ENCODE results near the gene UTP18. TPM values are rescaled to one million over a fixed set of nuclear protein-coding genes. Genes with fewer than 3 reads are reported as not detected.

The UTP18 gene
- total and polyA plus RNA-seq, 4 donors = 12.4 to 17.4 (median 14.2) TPM

DNA sequence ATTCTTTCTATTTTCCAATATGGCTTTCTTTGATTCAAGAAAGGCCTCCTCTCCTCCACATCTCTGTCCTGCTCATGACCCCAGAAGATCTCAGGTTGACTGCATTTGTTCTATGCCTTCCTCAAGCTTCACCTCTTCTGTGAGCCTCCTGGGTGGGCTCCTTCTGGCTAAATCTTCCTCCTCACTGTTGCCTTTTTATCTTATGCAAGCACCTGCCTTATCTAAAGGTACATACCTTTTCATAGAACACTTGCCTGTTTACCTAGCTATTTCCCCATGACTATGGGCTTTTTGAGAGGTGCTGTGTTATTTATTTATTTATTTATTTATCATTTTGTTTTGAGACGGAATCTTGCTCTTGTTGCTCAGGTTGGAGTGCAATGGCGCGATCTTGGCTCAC, 81.1 kb downstream of the UTP18 start:
- Histone ChIP-seq H3K27ac (ENCODE audit: low read depth in 1 of 2, low read length in 2 of 2) (no peak overlapping the region), H3K9ac (ENCODE audit: low read depth in 1 of 2, low read length in 2 of 2) (no peak overlapping the region), H3K4me1 (ENCODE audit: control insufficient read depth in 4 of 4, insufficient read depth in 4 of 4, low read length in 3 of 4) (no peaks in the 10 kb centered on the region), H3K4me3 (ENCODE audit: low read depth in 1 of 3, low read length in 3 of 3) (no peak overlapping the region), H3K27me3 (ENCODE audit: control insufficient read depth in 4 of 4, insufficient read depth in 4 of 4, low read length in 3 of 4) (no peaks in the 10 kb centered on the region), H3K36me3 (ENCODE audit: control insufficient read depth in 4 of 4, insufficient read depth in 3 of 4, low read depth in 1 of 4, low read length in 3 of 4) (no peaks in the 10 kb centered on the region), H3K9me3 (ENCODE audit: control insufficient read depth in 4 of 4, low read length in 3 of 4) (no peaks in the 10 kb centered on the region)
- no peak for DNase-seq (ENCODE audit: low spot score)
- WGBS = 93% methylated on average over 3 of the region's 3 CpGs
- TF ChIP-seq HNF4A (conservative IDR thresholded peaks at IDR 0.05) = no peak
- no peak for TF ChIP-seq RXRA (IDR thresholded peaks at IDR 0.05)
- no peak for TF ChIP-seq TAF1 (conservative IDR thresholded peaks at IDR 0.05)
- TF ChIP-seq, protein P1, sequence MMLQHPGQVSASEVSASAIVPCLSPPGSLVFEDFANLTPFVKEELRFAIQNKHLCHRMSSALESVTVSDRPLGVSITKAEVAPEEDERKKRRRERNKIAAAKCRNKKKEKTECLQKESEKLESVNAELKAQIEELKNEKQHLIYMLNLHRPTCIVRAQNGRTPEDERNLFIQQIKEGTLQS (IDR thresholded peaks at IDR 0.05) = no peak
- no peak for TF ChIP-seq NR2F2 (IDR thresholded peaks at IDR 0.05)
- no peak for TF ChIP-seq HNF4G (IDR thresholded peaks at IDR 0.05)
- TF ChIP-seq, protein P2, sequence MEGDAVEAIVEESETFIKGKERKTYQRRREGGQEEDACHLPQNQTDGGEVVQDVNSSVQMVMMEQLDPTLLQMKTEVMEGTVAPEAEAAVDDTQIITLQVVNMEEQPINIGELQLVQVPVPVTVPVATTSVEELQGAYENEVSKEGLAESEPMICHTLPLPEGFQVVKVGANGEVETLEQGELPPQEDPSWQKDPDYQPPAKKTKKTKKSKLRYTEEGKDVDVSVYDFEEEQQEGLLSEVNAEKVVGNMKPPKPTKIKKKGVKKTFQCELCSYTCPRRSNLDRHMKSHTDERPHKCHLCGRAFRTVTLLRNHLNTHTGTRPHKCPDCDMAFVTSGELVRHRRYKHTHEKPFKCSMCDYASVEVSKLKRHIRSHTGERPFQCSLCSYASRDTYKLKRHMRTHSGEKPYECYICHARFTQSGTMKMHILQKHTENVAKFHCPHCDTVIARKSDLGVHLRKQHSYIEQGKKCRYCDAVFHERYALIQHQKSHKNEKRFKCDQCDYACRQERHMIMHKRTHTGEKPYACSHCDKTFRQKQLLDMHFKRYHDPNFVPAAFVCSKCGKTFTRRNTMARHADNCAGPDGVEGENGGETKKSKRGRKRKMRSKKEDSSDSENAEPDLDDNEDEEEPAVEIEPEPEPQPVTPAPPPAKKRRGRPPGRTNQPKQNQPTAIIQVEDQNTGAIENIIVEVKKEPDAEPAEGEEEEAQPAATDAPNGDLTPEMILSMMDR (IDR thresholded peaks at IDR 0.05; ENCODE audit: low read depth, low read length, missing input control) = no peak
- TF ChIP-seq YY1 (IDR thresholded peaks at IDR 0.05) = no peak
- no peak for TF ChIP-seq EGR1 (IDR thresholded peaks at IDR 0.05; ENCODE audit: low read depth in 2 of 2)
- TF ChIP-seq FOXA1 (IDR thresholded peaks at IDR 0.05) = no peak

DNA sequence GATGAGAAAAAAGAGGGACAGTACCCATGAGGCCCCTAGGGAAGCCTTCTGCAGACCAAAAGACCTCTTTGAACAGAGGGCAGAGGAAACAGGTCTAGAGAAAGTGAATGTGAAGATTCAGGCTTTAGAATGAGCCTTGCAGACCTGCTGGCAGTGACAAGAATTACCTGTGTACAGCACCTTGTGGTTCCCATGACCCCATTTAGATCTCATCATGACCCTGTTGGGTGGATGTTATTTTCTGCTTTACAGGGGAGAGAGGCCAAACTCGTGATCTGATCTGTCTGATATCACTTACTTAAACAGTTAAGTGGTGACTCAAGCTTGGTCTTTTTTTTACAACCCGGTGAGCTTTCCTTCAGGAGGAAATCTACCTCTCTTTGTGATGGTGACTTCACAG, 81.9 kb downstream of the UTP18 start:
- Histone ChIP-seq H3K9me3 (ENCODE audit: control insufficient read depth in 4 of 4, low read length in 3 of 4) (no peaks in the 10 kb centered on the region), H3K27me3 (ENCODE audit: control insufficient read depth in 4 of 4, insufficient read depth in 4 of 4, low read length in 3 of 4) (peaks cover 0 to under 1% (median 0%) of the 10 kb centered on the region in 4 donors), H3K9ac (ENCODE audit: low read depth in 1 of 2, low read length in 2 of 2) (no peak overlapping the region), H3K27ac (ENCODE audit: low read depth in 1 of 2, low read length in 2 of 2) (no peak overlapping the region), H3K36me3 (ENCODE audit: control insufficient read depth in 4 of 4, insufficient read depth in 3 of 4, low read depth in 1 of 4, low read length in 3 of 4) (no peaks in the 10 kb centered on the region), H3K4me3 (ENCODE audit: low read depth in 1 of 3, low read length in 3 of 3) (no peak overlapping the region), H3K4me1 (ENCODE audit: control insufficient read depth in 4 of 4, insufficient read depth in 4 of 4, low read length in 3 of 4) (no peaks in the 10 kb centered on the region)
- DNase-seq (ENCODE audit: low spot score) = no peak
- 71% methylated on average over 2 of the region's 2 CpGs for WGBS
- TF ChIP-seq SP1 (IDR thresholded peaks at IDR 0.05) = no peak
- no peak for TF ChIP-seq HNF4A (conservative IDR thresholded peaks at IDR 0.05)
- TF ChIP-seq EGR1 (IDR thresholded peaks at IDR 0.05; ENCODE audit: low read depth in 2 of 2) = no peak
- TF ChIP-seq, protein P3, sequence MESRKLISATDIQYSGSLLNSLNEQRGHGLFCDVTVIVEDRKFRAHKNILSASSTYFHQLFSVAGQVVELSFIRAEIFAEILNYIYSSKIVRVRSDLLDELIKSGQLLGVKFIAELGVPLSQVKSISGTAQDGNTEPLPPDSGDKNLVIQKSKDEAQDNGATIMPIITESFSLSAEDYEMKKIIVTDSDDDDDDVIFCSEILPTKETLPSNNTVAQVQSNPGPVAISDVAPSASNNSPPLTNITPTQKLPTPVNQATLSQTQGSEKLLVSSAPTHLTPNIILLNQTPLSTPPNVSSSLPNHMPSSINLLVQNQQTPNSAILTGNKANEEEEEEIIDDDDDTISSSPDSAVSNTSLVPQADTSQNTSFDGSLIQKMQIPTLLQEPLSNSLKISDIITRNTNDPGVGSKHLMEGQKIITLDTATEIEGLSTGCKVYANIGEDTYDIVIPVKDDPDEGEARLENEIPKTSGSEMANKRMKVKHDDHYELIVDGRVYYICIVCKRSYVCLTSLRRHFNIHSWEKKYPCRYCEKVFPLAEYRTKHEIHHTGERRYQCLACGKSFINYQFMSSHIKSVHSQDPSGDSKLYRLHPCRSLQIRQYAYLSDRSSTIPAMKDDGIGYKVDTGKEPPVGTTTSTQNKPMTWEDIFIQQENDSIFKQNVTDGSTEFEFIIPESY (IDR thresholded peaks at IDR 0.05) = no peak
- TF ChIP-seq, protein P2 (IDR thresholded peaks at IDR 0.05; ENCODE audit: low read depth, low read length, missing input control) = no peak
- TF ChIP-seq YY1 (IDR thresholded peaks at IDR 0.05) = no peak
- TF ChIP-seq, protein P4, sequence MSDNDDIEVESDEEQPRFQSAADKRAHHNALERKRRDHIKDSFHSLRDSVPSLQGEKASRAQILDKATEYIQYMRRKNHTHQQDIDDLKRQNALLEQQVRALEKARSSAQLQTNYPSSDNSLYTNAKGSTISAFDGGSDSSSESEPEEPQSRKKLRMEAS (IDR thresholded peaks at IDR 0.05) = no peak
- TF ChIP-seq RXRA (IDR thresholded peaks at IDR 0.05) = no peak
- TF ChIP-seq, protein P5, sequence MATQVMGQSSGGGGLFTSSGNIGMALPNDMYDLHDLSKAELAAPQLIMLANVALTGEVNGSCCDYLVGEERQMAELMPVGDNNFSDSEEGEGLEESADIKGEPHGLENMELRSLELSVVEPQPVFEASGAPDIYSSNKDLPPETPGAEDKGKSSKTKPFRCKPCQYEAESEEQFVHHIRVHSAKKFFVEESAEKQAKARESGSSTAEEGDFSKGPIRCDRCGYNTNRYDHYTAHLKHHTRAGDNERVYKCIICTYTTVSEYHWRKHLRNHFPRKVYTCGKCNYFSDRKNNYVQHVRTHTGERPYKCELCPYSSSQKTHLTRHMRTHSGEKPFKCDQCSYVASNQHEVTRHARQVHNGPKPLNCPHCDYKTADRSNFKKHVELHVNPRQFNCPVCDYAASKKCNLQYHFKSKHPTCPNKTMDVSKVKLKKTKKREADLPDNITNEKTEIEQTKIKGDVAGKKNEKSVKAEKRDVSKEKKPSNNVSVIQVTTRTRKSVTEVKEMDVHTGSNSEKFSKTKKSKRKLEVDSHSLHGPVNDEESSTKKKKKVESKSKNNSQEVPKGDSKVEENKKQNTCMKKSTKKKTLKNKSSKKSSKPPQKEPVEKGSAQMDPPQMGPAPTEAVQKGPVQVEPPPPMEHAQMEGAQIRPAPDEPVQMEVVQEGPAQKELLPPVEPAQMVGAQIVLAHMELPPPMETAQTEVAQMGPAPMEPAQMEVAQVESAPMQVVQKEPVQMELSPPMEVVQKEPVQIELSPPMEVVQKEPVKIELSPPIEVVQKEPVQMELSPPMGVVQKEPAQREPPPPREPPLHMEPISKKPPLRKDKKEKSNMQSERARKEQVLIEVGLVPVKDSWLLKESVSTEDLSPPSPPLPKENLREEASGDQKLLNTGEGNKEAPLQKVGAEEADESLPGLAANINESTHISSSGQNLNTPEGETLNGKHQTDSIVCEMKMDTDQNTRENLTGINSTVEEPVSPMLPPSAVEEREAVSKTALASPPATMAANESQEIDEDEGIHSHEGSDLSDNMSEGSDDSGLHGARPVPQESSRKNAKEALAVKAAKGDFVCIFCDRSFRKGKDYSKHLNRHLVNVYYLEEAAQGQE (IDR thresholded peaks at IDR 0.05) = no peak
- TF ChIP-seq, protein P1 (IDR thresholded peaks at IDR 0.05) = no peak
- no peak for TF ChIP-seq JUND (IDR thresholded peaks at IDR 0.05)
- no peak for TF ChIP-seq HNF4G (IDR thresholded peaks at IDR 0.05)
- no peak for TF ChIP-seq RAD21 (IDR thresholded peaks at IDR 0.05)
- TF ChIP-seq TAF1 (conservative IDR thresholded peaks at IDR 0.05) = no peak
- no peak for TF ChIP-seq FOXA2 (IDR thresholded peaks at IDR 0.05)
- TF ChIP-seq FOXA1 (IDR thresholded peaks at IDR 0.05) = no peak
- TF ChIP-seq GABPA (IDR thresholded peaks at IDR 0.05 in 1 of 2, conservative IDR thresholded peaks at IDR 0.05 in 1 of 2) = no peak
- TF ChIP-seq NR2F2 (IDR thresholded peaks at IDR 0.05) = no peak
